Esophagus muscularis mucosa (tissue), 4 donors: ENCODE data around the gene IL12RB2. TPM values are rescaled to one million over a fixed set of nuclear protein-coding genes. Genes with fewer than 3 reads are reported as not detected.

ENCODE experiments used
- DNase-seq: peaks from one replicate; pipeline ENCODE4 v3.0.0-alpha.2; 2017; ENCODE audit errors: extremely low spot score
- H3K27ac ChIP-seq, 4 donors: fragments of 200-600 bp; sonication (generic); replicated peaks in 1 of 4; 1 replicate in 3 of 4; 2 replicates in 1 of 4; pipeline ENCODE4 v1.5.1; 2016 to 2019; ENCODE audit warnings: mild to moderate bottlenecking in 1 of 4
- H3K27me3 ChIP-seq, 4 donors: fragments of 200-600 bp; sonication (generic); one replicate each; pipeline versions ENCODE4 v1.5.1 to v1.6.0; 2016 to 2019
- H3K36me3 ChIP-seq, 4 donors: fragments of 200-600 bp; sonication (generic); one replicate each; pipeline ENCODE4 v1.5.1; 2016 to 2019
- H3K4me1 ChIP-seq, 4 donors: fragments of 200-600 bp; sonication (generic); one replicate each; pipeline ENCODE4 v1.5.1; 2016 to 2019
- H3K4me3 ChIP-seq, 4 donors: fragments of 200-600 bp; sonication (generic); 1 replicate in 2 of 4; 2 replicates in 2 of 4; pipeline ENCODE4 v1.5.1; 2016 to 2019; ENCODE audit warnings: mild to moderate bottlenecking in 4 of 4, moderate library complexity in 1 of 4
- H3K9me3 ChIP-seq, 4 donors: fragments of 200-600 bp; sonication (generic); 1 replicate in 3 of 4; 2 replicates in 1 of 4; pipeline ENCODE4 v1.5.1; 2016 to 2019
- CTCF ChIP-seq, 3 experiments: fragments of 200-600 bp in 2 of 3; fragments of 450-650 bp in 1 of 3; sonication (generic) in 2 of 3; IDR thresholded peaks; one replicate each; pipeline ENCODE4 v1.5.1; 2017 to 2019; ENCODE audit warnings: antibody characterized with exemption in 3 of 3, mild to moderate bottlenecking in 2 of 3, moderate library complexity in 1 of 3
- EP300 ChIP-seq: sonication (generic); formaldehyde crosslinking; IDR thresholded peaks from one replicate; pipeline ENCODE4 v1.6.1; 2017; ENCODE audit warnings: antibody characterized with exemption
- POLR2A ChIP-seq: fragments of 450-650 bp; IDR thresholded peaks from one replicate; pipeline ENCODE4 v1.6.1; 2017; ENCODE audit warnings: antibody characterized with exemption, moderate library complexity, mild to moderate bottlenecking, low read depth
- POLR2AphosphoS5 ChIP-seq, 2 donors: sonication (generic); formaldehyde crosslinking; IDR thresholded peaks; one replicate each; pipeline ENCODE4 v1.6.1; 2017; ENCODE audit warnings: antibody characterized with exemption in 2 of 2
- WGBS: methylation state at CpG from one replicate; pipeline ENCODE4 v1.1.5; 2018; 5-methylcytosine and 5-hydroxymethylcytosine counted together
- intact Hi-C: fragments of 100-400 bp; cut with DNase I; formaldehyde crosslinking; loops from one replicate; pipeline ENCODE4 v1.15.1; 2023
- total RNA-seq, 4 donors: library from RNA; depleted of rRNA; stranded (reverse); fragments of >200 nt; gene quantifications; one replicate each; pipeline versions ENCODE4 v1.1.0 to v1.2.1, GENCODE V29; 2016

IL12RB2 gene
- total RNA-seq, 4 donors from 2014 or later: 0.29 to 1.3 (median 0.65) TPM; not detected in 1

- 75% methylated on average over 5 of the region's 5 CpGs for WGBS
- Histone ChIP-seq H3K4me3 (no peak overlapping the region), H3K27ac (no peak overlapping the region), H3K27me3 (no peaks in the 10 kb centered on the region), H3K4me1 (peaks cover 7 to 21% (median 10%) of the 10 kb centered on the region in 4 donors), H3K36me3 (no peaks in the 10 kb centered on the region), H3K9me3 (no peaks in the 10 kb centered on the region)
- TF ChIP-seq CTCF (IDR thresholded peaks at IDR 0.05) (no peak), POLR2A (no peak), EP300 (no peak), POLR2AphosphoS5 (IDR thresholded peaks at IDR 0.05) (no peak)
- no peak for DNase-seq
- intact Hi-C loops: no loop called here
Measured at GRCh38 chr1:67342076-67342890, 34.6 kb downstream of the IL12RB2 start.

GRCh38 chr1:67345556-67345955, 37.9 kb downstream of the IL12RB2 start:
- no peak overlapping the region for H3K27ac ChIP-seq
- intact Hi-C loops: no loop called here
- no peak overlapping the region for H3K4me3 ChIP-seq
- no peaks in the 10 kb centered on the region for H3K9me3 ChIP-seq
- 67% methylated on average over 2 of the region's 2 CpGs for WGBS
- no peaks in the 10 kb centered on the region for H3K36me3 ChIP-seq
- DNase-seq: no peak
- TF ChIP-seq CTCF (IDR thresholded peaks at IDR 0.05): no peak
- TF ChIP-seq POLR2AphosphoS5 (IDR thresholded peaks at IDR 0.05): no peak
- TF ChIP-seq POLR2A: no peak
- no peak for TF ChIP-seq EP300
- peaks cover 0 to 5% (median 4%) of the 10 kb centered on the region in 4 donors for H3K4me1 ChIP-seq
- no peaks in the 10 kb centered on the region for H3K27me3 ChIP-seq

GRCh38 chr1:67346982-67347381, 39.3 kb downstream of the IL12RB2 start:
- no peak for DNase-seq
- WGBS: 97% methylated on average over 1 of the region's 1 CpG
- H3K27ac ChIP-seq: no peak overlapping the region
- no peaks in the 10 kb centered on the region for H3K36me3 ChIP-seq
- TF ChIP-seq POLR2AphosphoS5 (IDR thresholded peaks at IDR 0.05): no peak
- TF ChIP-seq EP300: no peak
- TF ChIP-seq CTCF (IDR thresholded peaks at IDR 0.05): no peak
- TF ChIP-seq POLR2A: no peak
- no peaks in the 10 kb centered on the region for H3K27me3 ChIP-seq
- intact Hi-C loops: loop anchor here (2.0 kb wide), 1 partner anchor 154 kb away; no protein-coding TSS in a partner anchor
- H3K4me3 ChIP-seq: no peak overlapping the region
- H3K4me1 ChIP-seq: peaks cover 0 to 5% (median 0%) of the 10 kb centered on the region in 4 donors
- H3K9me3 ChIP-seq: no peaks in the 10 kb centered on the region

- DNase-seq: no peak
Measured at GRCh38 chr1:67347688-67348472, 40.2 kb downstream of the IL12RB2 start.

More at GRCh38 chr1:67347688-67348472, 40.2 kb downstream of the IL12RB2 start:
- H3K9me3 ChIP-seq: no peaks in the 10 kb centered on the region
- no peaks in the 10 kb centered on the region for H3K36me3 ChIP-seq
- no peak overlapping the region for H3K27ac ChIP-seq
- no peak for TF ChIP-seq EP300
- peak; percentile 59 to 76 (median 68) for TF ChIP-seq CTCF (IDR thresholded peaks at IDR 0.05)
- 55% methylated on average over 12 of the region's 12 CpGs for WGBS
- peaks cover 0 to 5% (median 0%) of the 10 kb centered on the region in 4 donors for H3K4me1 ChIP-seq
- H3K4me3 ChIP-seq: no peak overlapping the region
- no peaks in the 10 kb centered on the region for H3K27me3 ChIP-seq
- intact Hi-C loops: loop anchor here (2.0 kb wide), 1 partner anchor 153 kb away; no protein-coding TSS in a partner anchor
